ENCODE data around the gene COL8A2.

The COL8A2 gene

DNA sequence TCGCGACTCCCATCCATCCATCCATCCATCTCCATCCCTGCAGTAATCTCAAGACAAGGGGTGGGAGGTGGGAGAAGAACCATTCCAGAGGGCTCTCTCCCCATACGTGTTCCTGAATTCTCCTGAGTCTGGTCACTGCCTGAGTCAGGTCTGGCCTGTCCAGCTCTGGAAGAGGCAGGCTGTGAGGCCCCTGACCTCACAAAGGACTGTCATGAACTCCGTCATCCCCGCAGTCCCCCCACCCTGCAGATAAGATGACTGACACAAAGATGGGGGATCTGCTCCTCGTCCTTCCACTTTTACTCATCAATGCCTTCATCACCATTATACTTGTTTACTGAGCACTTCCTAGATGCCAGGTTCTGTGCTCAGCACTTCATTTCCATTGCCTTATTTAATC is 29.3 kb upstream of the COL8A2 start:
- H3K4me1 Mint-ChIP-seq = peaks cover 77% of the 10 kb centered on the region
- H3K36me3 Mint-ChIP-seq = peaks cover 19% of the 10 kb centered on the region
- peak overlapping the region; percentile 92 for H3K27ac Mint-ChIP-seq
- H3K27me3 Mint-ChIP-seq = no peaks in the 10 kb centered on the region
- H3K9me3 Mint-ChIP-seq = no peaks in the 10 kb centered on the region
- CTCF ChIA-PET = interaction anchor here (1.2 to 9.5 kb wide), 2 partner anchors 32 to 152 kb away, joined by 3 to 179 read pairs; partner anchors contain the start of gene SH3D21
- DNase-seq = no peak
- H3K4me3 Mint-ChIP-seq = peak overlapping the region; percentile 87

DNA sequence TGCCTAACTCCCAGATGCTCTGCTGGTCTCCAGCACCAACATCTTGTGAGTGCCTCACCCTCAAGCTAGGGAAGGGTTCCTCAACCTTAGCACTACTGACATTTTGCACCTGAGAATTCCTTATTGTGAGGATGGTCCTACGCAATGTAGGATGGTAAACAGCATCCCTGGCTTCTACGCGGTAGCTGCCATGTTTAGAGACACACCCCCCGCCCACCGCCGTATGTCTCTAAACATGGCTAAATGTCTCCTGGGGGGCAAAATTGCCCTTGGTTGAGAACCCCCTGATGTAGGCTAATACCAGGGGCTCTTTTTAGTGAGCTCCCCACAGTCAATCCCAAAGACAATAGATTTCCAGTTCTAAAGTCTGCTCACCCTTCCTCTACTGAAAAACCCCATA is 28.5 kb upstream of the COL8A2 start:
- DNase-seq = no peak
- peak overlapping the region; percentile 22 for H3K4me3 Mint-ChIP-seq
- no peaks in the 10 kb centered on the region for H3K27me3 Mint-ChIP-seq
- H3K27ac Mint-ChIP-seq = peak overlapping the region; percentile 94
- no peaks in the 10 kb centered on the region for H3K9me3 Mint-ChIP-seq
- peaks cover 76% of the 10 kb centered on the region for H3K4me1 Mint-ChIP-seq
- CTCF ChIA-PET = interaction anchor here (1.2 to 9.5 kb wide), 3 partner anchors 8 to 153 kb away, joined by 3 to 179 read pairs (median 72); partner anchors contain the start of gene SH3D21
- H3K36me3 Mint-ChIP-seq = peaks cover 16% of the 10 kb centered on the region

DNA sequence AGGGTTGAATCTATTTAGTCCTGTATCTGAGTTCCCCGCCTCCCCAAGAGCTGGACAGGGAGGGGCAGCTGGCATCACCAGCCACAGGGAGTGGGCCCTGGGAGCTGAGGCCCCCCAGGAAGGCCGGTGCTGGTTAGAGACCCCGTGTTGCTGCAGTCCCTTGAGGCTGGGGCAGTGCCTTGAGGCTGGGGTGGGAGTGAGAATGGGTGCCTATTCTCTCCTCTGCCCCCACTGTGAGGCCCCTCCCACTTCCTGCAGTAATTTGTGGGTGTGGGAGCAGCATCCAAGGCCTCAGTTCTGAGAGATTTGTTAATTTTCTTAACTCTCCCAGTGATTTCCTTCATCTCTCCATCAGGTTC is 26.8 kb upstream of the COL8A2 start:
- Mint-ChIP-seq H3K36me3 (peaks cover 5% of the 10 kb centered on the region), H3K27me3 (no peaks in the 10 kb centered on the region), H3K4me1 (peaks cover 77% of the 10 kb centered on the region), H3K27ac (peak overlapping the region; percentile 94), H3K9me3 (no peaks in the 10 kb centered on the region), H3K4me3 (peak overlapping the region; percentile 58)
- DNase-seq = peak; percentile 81
- CTCF ChIA-PET = interaction anchor here (1.1 to 9.5 kb wide), 4 partner anchors 10 to 148 kb away, joined by 4 to 179 read pairs (median 63); no protein-coding TSS in a partner anchor

GRCh38 chr1:36151134-36151844 is 26.3 kb upstream of the COL8A2 start:
- peak overlapping the region; percentile 60 for H3K4me3 Mint-ChIP-seq
- H3K9me3 Mint-ChIP-seq = no peaks in the 10 kb centered on the region
- H3K36me3 Mint-ChIP-seq = peaks cover 7% of the 10 kb centered on the region
- no peak for DNase-seq
- no peaks in the 10 kb centered on the region for H3K27me3 Mint-ChIP-seq
- H3K4me1 Mint-ChIP-seq = peaks cover 80% of the 10 kb centered on the region
- CTCF ChIA-PET = interaction anchor here (1.1 to 9.5 kb wide), 6 partner anchors 10 to 261 kb away, joined by 4 to 179 read pairs (median 36); no protein-coding TSS in a partner anchor
- peak overlapping the region; percentile 94 for H3K27ac Mint-ChIP-seq

- Mint-ChIP-seq H3K9me3 (no peaks in the 10 kb centered on the region), H3K36me3 (peaks cover 7% of the 10 kb centered on the region), H3K27me3 (no peaks in the 10 kb centered on the region), H3K27ac (peak overlapping the region; percentile 92), H3K4me1 (peaks cover 79% of the 10 kb centered on the region), H3K4me3 (peak overlapping the region; percentile 95)
- CTCF ChIA-PET = interaction anchor here (0.6 to 9.5 kb wide), 25 partner anchors 11 to 277 kb away, joined by 3 to 179 read pairs (median 7); partner anchors contain the start of genes EVA1B and SH3D21
- peak; percentile 85 for DNase-seq
These were observed 25.5 kb upstream of the COL8A2 start for GRCh38 chr1:36150296-36151133.

- DNase-seq = no peak
- CTCF ChIA-PET = interaction anchor here (0.6 to 9.5 kb wide), 24 partner anchors 12 to 277 kb away, joined by 3 to 179 read pairs (median 7); partner anchors contain the start of genes EVA1B and SH3D21
- no peaks in the 10 kb centered on the region for H3K27me3 Mint-ChIP-seq
- peaks cover 7% of the 10 kb centered on the region for H3K36me3 Mint-ChIP-seq
- H3K9me3 Mint-ChIP-seq = no peaks in the 10 kb centered on the region
- H3K4me3 Mint-ChIP-seq = peak overlapping the region; percentile 95
- H3K4me1 Mint-ChIP-seq = peaks cover 76% of the 10 kb centered on the region
- peak overlapping the region; percentile 92 for H3K27ac Mint-ChIP-seq
These were observed 24.9 kb upstream of the COL8A2 start for GRCh38 chr1:36149973-36150295.

DNA sequence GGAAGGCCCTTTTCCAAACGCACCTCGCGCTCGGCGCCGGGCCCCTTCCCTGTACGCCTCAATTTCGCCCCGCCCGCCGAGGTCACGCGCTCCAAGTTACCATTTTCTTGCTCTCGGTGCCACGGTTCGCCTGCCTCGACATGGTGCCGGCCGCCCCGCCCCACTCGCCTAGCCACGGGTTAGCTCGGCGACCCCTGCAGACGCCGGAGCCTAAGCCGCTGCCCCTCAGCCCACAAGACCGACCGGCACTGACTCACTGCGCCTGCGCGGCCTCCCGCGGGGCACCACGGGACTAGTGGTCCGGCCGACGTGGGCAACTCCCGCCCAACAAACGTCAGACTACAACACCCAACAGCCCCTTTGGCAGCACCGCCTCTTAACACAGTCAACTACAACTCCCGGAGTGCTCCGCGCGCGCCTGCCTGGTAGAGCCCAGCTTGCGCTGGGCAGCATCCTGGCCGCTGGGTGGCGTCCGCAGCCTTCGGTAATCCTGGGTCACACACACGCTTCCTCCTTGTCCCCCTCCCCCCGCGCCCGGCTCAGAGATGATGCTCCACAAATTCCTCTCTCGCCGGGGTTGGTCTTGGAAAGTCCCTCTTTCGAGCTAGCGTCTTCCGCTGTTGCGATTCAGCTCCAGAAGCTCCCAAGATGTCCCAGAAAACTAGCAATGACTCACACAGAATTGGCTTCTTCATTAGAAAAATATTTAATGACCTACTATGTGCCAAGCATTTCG is 24.4 kb upstream of the COL8A2 start, which contains the start of gene TRAPPC3:
TRAPPC3 (minus strand) TSS at position 250 of the 736 bp plus-strand sequence; CDS start at position 142, 108 bp downstream.
- no peaks in the 10 kb centered on the region for H3K9me3 Mint-ChIP-seq
- CTCF ChIA-PET = interaction anchor here (0.6 to 9.5 kb wide), 27 partner anchors 12 to 278 kb away, joined by 3 to 179 read pairs (median 5); partner anchors contain the start of genes EVA1B, SH3D21 and THRAP3
- peaks cover 7% of the 10 kb centered on the region for H3K36me3 Mint-ChIP-seq
- H3K27me3 Mint-ChIP-seq = no peaks in the 10 kb centered on the region
- H3K27ac Mint-ChIP-seq = peak within 1 kb of the TSS; percentile 92
- DNase-seq = peak; percentile 100
- peaks cover 74% of the 10 kb centered on the region for H3K4me1 Mint-ChIP-seq
- H3K4me3 Mint-ChIP-seq = peak within 1 kb of the TSS; percentile 95

DNA sequence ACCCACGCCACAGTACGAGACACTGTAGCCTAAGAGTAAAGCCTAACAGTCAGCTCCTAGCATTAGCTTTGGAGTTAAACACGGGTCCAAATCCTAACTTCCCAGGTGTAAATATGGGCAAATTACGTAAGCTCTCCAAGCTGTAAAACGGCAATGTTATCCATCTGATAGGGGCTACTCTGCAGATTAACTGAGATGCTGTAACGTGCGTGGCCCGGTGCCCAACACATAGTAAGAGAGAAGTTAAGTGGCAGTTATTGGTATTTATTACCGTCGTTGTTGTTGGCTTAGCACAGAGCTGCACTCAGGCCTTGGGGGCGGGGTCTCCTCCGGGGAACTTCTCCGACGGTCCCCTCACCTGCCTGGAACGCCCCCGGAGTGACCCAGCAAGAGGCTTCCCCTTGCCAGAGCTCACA is 23.8 kb upstream of the COL8A2 start:
- Mint-ChIP-seq H3K4me3 (peak overlapping the region; percentile 95), H3K4me1 (peaks cover 68% of the 10 kb centered on the region), H3K36me3 (peaks cover 7% of the 10 kb centered on the region), H3K9me3 (no peaks in the 10 kb centered on the region), H3K27me3 (no peaks in the 10 kb centered on the region), H3K27ac (peak overlapping the region; percentile 92)
- no peak for DNase-seq
- CTCF ChIA-PET = interaction anchor here (0.8 to 9.5 kb wide), 18 partner anchors 13 to 271 kb away, joined by 3 to 179 read pairs (median 8); partner anchors contain the start of gene THRAP3

- H3K4me1 Mint-ChIP-seq = peaks cover 53% of the 10 kb centered on the region
- no peak overlapping the region for H3K27ac Mint-ChIP-seq
These were observed 19.4 kb upstream of the COL8A2 start for GRCh38 chr1:36144413-36144812.

DNA sequence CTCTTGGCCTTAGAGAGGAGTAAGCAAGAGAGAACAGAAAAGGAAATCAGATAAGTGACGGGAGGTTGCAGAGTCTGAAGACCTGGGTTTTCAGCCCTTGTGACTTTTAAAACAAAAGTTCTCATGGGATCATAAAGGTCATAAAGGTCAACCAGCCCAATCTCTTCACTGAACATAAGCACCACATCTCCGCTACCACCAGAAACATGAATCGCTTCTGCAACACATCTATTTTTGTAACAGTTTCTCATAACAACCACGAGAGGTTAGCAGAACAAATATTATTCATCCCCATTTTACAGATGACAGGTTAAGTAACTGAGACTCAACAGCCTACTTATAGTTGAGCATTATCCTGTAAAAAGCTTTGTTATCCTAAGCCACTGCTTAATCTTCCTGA is 18.4 kb upstream of the COL8A2 start:
- Mint-ChIP-seq H3K27me3 (no peaks in the 10 kb centered on the region), H3K4me1 (peaks cover 47% of the 10 kb centered on the region), H3K27ac (no peak overlapping the region), H3K4me3 (no peak overlapping the region), H3K36me3 (peaks cover 28% of the 10 kb centered on the region), H3K9me3 (no peaks in the 10 kb centered on the region)
- CTCF ChIA-PET = interaction anchor here (1.3 to 2.5 kb wide), 2 partner anchors 45 to 199 kb away, joined by 3 to 11 read pairs; no protein-coding TSS in a partner anchor
- DNase-seq = no peak

More at GRCh38 chr1:36144413-36144812, 19.4 kb upstream of the COL8A2 start:
- CTCF ChIA-PET = interaction anchor here (0.7 to 2.9 kb wide), 5 partner anchors 10 to 198 kb away, joined by 3 to 14 read pairs (median 3); no protein-coding TSS in a partner anchor
- H3K9me3 Mint-ChIP-seq = no peaks in the 10 kb centered on the region
- H3K27me3 Mint-ChIP-seq = no peaks in the 10 kb centered on the region
- H3K36me3 Mint-ChIP-seq = peaks cover 24% of the 10 kb centered on the region
- H3K4me3 Mint-ChIP-seq = no peak overlapping the region
- no peak for DNase-seq

DNA sequence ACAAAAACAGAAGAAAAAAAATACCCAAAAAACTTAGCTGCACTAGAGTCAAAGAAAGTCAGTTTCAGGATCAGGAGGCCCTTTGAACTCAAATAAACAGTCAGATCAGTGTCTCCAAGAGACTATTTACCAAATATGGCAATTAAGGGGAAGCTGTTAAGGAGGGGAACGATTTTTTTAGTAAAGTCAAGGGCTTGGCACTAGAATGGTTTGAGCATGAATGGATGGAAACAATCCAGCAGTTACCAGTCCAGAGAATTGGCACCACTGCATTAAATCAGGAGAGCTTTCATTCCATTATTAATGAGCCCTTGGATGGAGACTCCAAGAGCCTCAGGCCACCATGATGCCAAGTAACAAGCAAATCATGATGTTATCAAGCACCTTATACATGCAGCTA is 17.1 kb upstream of the COL8A2 start:
- H3K4me3 Mint-ChIP-seq = no peak overlapping the region
- H3K36me3 Mint-ChIP-seq = peaks cover 36% of the 10 kb centered on the region
- no peak for DNase-seq
- no peaks in the 10 kb centered on the region for H3K9me3 Mint-ChIP-seq
- no peaks in the 10 kb centered on the region for H3K27me3 Mint-ChIP-seq
- no peak overlapping the region for H3K27ac Mint-ChIP-seq
- CTCF ChIA-PET = interaction anchor here (0.6 to 2.5 kb wide), 4 partner anchors 9 to 143 kb away, joined by 3 to 11 read pairs (median 3); no protein-coding TSS in a partner anchor
- H3K4me1 Mint-ChIP-seq = peaks cover 37% of the 10 kb centered on the region

GRCh38 chr1:36139521-36139920 is 14.5 kb upstream of the COL8A2 start:
- Mint-ChIP-seq H3K27ac (no peak overlapping the region), H3K27me3 (no peaks in the 10 kb centered on the region), H3K4me1 (peaks cover 34% of the 10 kb centered on the region), H3K4me3 (no peak overlapping the region), H3K36me3 (peaks cover 30% of the 10 kb centered on the region), H3K9me3 (no peaks in the 10 kb centered on the region)
- no peak for DNase-seq
- CTCF ChIA-PET = no interaction called here

DNA sequence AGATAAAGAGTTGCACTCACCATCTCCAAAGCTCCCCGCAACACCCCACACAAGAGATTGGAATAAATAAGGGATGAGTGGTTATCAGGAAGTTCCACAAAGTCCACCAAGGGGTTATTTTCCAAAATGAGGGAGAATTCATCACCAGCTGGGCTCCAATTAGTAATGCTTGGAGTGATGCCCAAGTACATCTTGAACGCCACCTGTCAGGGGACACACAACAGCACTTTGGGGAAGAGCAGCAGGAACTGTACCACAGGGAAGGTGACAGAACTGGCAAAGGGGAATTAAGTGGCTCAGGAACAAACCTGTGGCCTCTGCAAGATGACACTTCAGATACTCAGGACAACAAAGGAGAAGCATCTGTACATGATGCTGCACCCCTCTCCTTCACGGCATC is 12.8 kb upstream of the COL8A2 start:
- H3K4me1 Mint-ChIP-seq = peaks cover 28% of the 10 kb centered on the region
- no peak overlapping the region for H3K4me3 Mint-ChIP-seq
- no peak for DNase-seq
- CTCF ChIA-PET = no interaction called here
- H3K27me3 Mint-ChIP-seq = no peaks in the 10 kb centered on the region
- H3K9me3 Mint-ChIP-seq = no peaks in the 10 kb centered on the region
- peaks cover 27% of the 10 kb centered on the region for H3K36me3 Mint-ChIP-seq
- H3K27ac Mint-ChIP-seq = no peak overlapping the region
